GM19238 (cell line): Measurements from ENCODE around the gene XPR1.

Experiments
- DNase-seq: peaks from one replicate; pipeline ENCODE4 v3.0.0; 2011; ENCODE audit warnings: low spot score; ENCODE audit not compliant: insufficient read length

The XPR1 gene

DNA sequence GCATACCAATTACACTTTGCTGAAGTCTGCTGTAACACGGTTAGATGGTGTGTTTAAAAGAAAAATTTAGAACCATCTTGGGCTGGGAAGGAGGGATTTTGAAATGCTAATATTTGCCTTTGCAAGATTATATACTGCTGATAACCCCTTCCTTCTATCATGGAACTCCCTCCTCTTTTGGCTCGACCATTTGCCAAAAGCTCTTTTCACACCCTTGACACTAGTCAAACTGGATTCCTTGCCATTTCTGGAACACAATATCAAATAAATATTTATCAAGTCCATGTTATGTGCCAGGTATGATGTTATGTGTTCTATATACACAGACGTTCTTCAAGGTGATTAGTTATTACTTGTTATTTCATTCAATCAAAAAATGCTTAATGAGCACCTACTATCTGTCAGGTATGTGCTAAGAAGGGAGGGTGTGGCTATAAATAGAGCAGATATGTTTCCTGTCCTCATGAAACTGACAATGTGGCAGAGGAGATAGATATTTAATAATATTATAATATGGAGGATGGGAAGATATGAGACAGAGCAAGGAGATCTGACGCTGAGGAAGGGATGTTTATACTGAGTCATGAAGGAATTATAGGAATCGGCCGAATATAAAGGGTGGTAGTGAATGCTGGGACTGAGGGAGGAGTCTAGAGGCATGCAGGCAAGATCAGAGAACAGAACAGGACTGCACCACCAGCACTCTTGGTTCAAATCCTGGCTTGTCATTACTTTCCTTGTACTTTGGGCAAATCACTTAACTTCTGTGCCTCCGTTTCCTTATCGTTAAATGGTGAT lies 16.1 kb upstream of the XPR1 start:
- DNase-seq = no peak

DNA sequence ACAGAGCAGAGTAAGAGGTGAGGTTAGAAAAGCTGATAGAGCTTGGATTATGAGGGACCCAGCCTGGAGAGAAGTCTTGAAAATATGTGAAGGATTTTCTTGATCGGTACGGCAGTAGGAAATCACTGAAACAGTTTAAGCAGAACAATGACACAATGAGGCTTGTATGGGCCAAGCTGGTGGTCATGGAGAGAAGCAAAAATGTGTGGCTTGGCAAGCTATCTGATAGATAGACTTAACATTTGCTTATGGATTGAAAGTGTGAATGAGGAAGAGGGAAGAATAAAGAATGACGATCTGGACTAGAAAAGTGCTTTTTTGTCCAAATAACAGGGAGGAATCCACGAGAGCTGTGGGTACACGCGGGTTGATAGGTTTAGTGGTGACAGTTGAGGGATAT lies 15.4 kb upstream of the XPR1 start:
- no peak for DNase-seq

DNA sequence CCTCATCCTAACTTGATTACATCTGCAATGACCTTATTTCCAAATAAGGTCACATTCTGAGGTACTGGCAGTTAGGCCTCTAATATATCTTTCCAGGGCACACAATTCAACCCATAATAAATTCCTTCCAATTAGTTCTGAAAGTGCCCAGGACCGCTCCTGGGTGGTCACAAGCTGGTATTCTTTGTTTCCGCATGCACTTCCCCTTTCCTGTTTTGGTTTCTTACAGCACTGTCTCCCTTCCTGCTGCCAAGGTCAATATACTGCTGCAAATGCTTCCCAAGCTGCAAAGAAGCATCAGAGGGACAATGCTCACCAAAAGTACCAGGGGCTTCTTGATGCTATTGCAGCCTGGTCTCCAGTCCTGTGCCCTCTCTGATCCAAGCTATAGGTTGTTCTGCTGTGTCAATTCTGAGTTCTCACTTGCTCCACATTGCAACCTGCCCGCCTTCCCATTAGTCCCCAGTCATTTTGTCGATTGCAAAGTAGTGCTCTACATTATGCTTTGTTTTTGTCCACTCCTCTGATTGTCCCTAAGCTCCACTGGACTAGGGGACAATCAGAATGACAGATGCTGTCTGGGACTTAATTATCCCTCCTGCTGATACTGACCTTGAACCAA lies 13.9 kb upstream of the XPR1 start:
- DNase-seq = no peak

DNA sequence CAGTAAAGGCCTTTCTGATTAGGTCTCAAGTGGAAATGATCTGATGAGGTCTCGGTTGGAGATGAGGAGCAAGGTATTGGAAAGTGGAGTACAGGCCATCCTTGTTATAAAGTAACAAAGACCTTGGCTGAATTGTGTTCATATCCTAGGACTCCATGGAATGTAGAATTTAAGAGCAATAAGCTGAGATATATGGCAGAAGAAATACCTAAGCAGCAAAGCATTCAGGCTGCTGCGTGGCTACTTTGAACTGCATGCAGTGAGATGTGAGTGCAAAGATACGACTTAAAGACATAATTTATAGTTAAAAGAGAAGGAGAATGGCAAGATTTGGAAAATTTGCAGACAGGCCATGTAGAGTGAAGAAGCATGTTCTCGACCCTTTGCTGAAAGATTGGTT lies 11.2 kb upstream of the XPR1 start:
- DNase-seq = no peak

DNA sequence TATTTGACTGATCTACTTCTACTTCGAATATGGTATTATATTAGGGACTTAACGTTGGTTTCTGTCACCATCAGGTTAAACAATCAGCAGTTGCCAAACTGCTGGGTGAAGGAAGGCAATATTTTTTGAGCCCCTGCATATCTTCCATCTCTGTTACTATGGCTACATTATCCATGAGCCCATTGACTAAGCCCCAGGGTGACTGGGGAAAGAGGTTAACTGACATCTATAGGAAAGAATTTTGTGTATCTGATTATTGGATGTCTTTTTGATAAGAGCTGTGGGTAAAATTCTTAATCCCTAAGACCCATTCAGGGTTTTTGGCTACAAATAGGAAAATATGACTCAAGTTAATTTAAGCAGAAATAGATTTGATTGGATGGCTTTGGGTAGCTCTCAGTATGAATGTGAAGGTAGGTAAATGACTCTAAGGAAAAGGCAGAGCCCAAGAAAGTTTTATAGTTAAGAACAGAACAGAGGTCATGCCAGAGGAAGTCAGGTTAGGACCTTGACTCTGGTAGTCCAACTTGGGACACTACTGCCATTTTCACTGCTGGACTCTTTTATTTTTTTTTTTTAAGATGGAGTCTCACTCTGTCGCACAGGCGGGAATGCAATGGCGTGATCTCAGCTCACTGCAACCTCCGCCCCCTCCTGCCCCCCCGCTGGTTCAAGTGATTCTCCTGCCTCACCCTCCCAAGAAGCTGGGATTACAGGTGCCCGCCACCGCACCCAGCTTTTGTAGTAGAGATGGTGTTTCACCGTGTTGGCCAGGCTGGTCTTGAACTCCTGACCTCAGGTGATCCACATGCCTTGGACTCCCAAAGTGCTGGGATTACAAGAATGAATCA lies 8.9 kb upstream of the XPR1 start:
- DNase-seq = no peak

DNA sequence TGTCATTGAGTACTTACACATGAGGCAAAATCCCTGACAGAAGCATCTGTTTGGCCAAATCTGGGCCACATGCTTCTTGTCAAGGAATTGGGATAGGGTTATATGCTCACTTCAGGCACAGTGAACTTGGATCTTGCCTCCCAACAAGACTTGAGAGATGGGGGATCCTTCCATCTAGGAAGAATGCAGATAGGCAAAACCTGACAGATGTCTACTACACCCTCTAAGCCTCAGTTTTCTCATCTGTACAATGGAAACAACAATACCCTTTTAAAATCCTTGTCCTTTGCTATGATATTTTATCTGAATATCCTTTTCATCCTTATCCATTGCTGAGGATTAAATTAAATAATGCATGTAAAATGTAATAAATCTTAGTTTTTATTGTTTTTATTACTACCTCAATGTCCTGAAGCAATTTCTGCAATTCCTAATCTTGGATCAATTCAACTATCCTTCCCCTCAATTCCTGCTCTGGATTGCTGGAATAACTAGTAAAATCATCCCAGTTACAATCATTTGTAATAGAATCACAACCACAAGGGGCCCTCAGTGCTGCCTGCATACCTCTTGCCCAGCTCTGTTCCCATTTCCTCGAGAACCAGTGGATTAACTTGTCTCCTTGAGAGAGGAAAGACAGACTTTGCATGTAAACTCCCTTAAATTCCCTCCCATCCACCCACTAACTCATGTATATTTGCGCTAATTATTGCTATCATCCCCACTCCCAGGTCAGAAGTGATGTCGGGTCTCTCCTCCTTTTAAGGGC lies 8.1 kb upstream of the XPR1 start:
- no peak for DNase-seq

DNA sequence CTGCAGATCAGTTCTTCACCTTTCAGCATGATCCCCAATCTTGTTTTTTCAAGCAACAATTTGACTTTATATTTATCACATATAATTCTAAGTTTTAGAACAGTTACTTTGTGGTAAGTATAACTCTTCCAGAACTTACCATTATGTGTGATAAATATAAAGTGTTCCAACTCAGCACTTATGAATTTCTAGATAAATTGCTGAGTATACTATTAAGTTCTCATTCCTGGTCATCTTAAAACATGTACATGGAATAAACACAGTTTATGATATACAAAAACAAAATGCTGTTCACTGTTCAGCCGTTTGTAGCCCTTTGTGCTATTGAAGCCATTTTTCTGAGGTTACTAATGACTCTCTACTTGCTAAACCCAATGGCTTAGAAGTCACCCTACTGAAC lies 5.1 kb upstream of the XPR1 start:
- DNase-seq = no peak

DNA sequence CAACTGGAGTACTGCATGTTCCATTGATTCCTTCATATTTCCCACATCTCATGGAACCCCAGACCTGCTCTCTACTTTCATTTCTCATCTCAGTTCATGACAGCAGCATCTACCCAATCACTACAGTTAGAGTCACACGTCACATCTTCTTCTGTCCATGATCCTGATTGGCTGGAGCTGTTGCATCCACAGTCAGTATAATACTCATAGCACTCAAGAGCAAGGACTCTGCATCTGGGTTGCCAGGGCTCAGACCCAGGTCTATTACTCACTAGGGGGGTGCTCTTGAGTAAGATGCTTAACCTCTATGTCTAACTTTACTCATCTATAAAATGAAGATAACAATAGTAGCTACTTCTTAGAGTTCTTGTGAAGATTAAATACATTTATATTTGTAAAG lies 4.4 kb upstream of the XPR1 start:
- no peak for DNase-seq

DNA sequence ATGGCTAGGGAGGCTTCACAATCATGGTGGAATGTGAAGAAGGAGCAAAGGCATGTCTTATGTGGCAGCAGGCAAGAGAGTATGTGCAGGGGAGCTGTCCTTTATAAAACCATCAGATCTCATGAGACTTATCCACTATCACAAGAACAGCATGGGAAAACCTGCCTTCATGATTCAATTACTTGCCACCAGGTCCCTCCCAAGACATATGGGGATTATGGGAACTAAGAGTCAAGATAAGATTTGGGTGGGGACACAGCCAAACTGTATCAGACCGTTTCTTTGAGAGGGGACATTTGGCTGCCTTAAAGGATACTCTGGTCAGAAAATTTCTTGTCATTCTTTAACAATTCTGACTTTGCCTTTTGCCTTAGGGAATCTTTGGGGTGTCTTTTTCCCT lies 3.2 kb upstream of the XPR1 start:
- DNase-seq = no peak

DNA sequence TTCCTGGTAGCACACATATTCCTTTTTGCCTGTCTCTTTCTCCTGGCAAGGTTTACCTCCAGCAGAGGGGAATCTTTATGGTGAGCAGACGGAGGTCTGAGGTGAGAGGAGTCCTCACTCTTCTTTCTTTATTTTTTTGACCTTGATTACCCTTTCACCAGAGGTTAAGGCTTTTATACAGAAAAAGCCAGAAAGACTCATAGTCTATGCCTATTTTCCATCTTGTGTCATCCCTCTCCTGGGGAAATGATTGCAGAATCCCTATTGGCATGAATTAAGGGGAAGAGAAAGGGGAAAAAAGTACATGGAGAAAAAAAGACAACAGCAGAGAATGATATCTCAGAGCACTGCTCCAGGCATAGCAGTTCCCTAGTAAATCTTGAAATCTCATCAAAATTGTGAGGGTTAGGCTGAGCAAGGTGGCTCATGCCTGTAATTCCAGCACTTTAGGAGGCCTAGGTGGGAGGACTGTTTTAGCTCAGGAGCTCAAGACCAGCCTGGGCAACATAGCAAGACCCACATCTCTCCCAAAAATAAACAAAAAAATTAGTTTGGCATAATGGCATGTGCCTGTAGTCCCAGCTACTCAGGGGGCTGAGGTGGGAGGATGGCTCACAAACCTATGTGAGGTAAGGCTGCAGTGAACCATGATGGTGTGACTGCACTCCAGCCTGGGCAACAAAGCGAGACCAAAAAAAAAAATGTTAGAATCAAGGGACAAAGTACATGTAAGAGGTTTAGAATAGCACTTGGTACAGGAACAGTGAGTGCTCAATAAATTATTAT lies 1.2 kb upstream of the XPR1 start:
- no peak for DNase-seq

DNA sequence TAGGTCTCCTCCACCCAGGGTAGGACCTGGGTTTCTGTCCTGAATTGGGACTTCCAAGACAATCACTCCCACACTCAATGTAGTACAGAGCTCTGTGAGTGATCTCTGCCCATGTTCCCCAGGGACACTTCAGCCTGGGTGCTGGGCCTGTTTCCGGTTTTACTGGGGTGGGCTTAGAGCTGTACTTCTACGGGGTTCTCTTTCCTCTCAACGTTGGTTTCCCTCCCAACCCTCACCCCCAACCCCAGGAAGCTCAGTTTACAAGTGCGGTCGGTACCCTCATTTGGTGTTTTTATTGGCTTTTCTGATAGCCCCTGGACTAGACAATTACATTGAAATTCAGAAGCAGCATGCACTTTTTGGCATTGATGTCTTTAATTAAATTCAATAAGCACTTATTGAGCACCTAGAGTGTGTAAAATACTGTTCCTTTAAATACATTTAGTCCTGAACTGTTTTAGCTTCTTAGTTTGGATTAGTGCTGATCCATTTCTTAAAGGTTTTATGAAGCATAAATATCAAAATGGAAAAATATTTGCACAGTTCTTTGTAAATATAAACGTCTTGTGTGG lies 542 bp upstream of the XPR1 start:
- peak; percentile 5 for DNase-seq

DNA sequence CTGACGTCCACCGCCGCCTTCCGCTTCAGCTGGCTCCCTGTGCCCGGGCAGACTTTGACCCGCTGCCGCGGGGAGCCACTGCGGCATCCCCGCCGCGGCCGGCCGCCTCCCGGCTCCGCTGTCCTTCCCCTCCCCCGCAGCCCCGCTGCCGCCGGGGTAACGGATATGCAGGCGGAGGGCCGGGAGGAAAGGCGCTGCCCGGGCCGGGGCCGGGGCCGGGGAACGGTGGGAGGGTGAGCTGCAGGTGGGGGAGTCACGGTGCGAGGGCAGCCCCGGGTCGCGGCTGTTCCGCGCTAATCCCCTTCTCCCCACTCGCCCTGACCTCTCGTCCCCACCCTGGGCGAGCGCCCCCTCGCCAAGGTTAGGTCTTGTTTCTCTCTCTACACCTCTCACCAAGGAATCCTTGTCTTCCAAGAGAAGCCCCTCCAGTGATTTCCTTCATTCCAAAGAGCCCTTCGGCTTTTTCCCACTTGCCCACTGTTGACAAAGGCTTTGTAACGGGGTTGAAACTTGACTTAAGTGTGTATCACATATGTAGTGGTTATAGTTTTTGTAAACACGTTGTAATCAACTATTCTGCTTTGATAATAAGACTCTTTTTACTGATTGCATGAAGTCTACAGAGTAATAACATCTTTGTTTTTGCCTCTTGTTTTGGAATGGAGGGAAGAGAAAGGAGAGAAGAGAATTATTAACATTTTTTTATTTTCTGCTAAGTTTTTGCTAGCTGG lies 669 bp downstream of the XPR1 start:
- peak; percentile 56 for DNase-seq

DNA sequence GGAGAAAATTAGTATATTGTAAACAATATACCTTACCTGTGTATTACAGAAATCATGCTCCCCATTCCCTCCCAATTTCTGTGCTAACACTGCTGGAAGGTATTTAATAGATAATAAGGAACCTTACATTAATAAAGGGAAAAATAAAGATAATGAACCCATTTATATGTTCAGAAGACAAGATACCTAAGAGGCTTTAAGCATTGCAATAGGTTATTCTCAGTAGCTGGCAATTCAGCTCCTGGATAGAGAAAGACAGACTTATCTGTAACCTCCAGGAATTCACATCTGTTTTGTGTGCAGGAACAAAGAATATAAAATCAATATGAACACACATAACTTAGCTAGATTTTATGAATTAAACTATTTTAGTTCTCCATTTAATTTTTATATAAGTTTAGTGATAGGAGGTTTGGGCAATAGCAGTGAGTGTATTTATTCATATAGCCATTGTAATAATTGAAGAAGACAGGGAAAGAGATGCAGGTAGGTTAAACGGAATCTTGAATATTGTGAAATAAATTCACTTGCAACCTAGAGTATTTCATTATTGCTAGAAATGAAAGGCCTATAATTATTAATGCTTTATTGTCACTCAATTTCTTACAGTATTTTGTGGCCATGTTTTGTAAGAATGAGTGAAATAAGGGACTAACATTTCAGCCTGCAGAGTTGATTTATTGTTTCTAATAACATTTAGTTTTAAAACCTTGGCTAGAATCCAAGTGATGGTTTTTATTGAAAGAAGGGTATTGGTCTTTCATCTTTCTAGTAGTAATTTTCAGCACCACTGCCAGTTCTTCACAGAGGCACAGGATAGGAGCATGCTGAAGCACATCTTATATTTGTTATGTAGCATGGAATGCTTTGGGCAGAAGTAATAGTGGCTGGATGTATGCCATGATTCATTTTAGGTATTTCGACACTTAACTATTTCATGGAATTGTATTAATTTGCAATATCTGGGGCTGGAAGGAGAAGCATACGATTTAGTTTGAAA lies 1.5 kb downstream of the XPR1 start:
- no peak for DNase-seq

DNA sequence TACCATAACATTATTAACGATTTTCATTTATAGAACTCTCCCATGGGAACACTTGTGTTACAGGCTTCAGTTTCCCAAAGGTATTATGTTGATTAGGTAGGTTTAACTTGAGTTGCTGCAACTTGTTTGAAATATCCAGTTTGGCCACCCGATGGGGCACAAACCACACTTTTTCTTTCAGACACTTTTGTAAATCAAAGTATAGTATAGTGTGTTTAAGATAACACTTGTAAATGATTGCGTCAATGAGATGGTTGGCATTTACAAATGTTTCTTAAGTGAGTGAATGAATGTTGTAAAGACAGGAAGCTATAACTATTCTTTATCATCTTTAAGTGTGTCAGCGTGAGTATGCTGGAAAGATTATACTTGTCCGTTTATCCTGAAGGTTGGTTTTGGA lies 4.3 kb downstream of the XPR1 start:
- DNase-seq = no peak

DNA sequence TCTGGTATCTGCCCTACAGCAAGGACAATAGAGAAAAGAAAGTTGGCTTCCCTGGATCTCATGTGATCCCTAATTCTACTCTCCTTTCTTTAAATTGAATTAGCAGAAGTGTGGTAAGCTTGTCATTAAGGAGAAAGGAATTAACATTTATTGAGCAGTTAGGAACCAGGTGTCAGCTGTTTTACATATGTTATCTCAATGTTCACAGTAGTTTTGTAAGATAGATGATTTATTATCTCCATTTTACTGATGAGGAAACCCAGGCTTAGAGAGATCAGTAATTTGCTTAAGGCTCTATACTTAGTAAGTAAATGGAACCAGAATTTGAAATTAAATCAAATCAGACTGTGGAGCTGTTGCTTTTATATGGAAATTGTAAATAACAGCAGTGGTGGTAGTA lies 8.0 kb downstream of the XPR1 start:
- DNase-seq = no peak

DNA sequence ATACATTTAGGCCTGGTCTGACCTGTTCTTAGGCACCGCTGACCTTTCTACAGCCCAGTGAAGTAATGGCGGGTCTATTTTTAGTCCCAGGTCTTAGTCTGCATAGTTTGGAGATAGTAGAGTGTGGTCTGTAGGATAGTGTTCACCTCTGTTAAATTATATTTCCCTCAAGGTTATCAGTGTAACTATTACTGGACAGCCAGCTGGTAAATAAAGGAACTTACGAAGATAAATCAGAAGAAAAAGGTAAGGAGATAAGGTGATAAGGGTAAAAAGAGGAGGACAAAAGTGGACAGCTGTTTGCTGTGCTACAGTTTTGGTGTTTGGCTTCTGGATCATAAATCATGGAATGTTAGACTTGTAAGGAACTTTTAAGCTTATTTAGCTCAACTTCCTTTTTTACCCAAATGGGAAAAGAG lies 8.7 kb downstream of the XPR1 start:
- DNase-seq = no peak

DNA sequence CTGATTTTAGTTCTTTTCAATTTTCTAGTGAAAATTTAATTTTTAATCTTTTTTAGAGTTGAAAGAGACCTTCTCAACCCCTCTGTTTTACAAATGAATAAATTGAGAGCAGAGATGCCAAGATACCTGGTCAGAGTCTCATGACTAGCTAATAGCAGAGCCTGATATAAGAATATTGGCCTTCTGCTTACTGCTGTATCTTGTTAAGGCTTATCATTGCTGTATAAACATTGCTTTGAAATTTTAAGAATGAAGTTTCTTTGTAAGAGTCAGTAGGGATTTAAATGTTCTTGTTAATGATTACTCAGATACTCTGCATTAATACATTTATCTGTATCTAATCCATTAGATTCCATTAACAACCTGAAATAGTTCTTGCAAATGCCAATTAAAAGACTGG lies 9.8 kb downstream of the XPR1 start:
- no peak for DNase-seq

DNA sequence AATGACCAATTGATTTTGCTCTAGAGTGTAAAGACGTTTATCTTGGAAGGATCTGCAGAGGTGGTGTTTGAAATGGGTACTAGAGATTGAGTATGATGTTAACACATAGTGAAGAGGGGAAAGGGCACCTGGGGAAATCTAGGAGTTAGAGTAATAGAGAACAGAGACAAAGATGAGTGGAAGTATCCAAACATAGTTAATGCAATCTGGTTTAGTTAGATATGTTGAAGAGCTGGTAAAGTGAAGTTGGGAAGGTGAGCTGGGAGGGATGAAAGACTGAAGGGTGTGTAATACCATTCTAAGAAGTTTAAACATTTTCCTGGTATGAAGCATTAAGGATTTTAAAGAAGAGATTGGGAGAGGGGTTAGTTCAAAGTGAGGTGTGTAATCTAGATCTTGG lies 11.0 kb downstream of the XPR1 start:
- no peak for DNase-seq

DNA sequence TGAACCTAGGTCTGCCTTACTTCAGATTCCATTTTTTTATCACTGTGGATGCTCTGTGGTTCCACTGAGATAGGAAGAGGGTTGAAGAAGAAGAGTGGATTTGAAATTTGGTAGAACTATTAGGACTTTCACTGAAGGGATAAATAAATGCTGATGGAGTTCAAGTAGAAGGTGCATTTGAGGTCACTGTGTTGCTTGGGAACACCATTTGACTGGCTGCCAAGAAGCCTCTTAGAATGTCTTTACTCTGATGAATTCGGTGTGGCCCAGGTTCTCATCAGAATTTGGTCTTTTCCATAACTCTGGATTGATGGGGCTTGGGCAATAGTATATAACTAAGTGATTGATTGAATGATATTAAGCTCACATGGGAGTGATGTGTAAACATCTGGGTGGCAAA lies 11.9 kb downstream of the XPR1 start:
- DNase-seq = no peak
